Trophoblast cell (in vitro differentiated cells and primary cell): Measurements from ENCODE around the gene AAK1. TPM values are rescaled to one million over a fixed set of nuclear protein-coding genes. Genes with fewer than 3 reads are reported as not detected.
A peak's percentile ranks its signal among the peaks of the same experiment; 100 is the strongest.

Experiments used
- DNase-seq, 2 donors: peaks; one replicate each; pipeline ENCODE4 v3.0.0-alpha.2; 2016
- H2AFZ ChIP-seq: 2 replicates; pipeline ENCODE4 v1.6.1; 2013; ENCODE audit warnings: low read length, moderate library complexity, mild to moderate bottlenecking; ENCODE audit not compliant: insufficient read depth, poor library complexity
- H2AK5ac ChIP-seq: 2 replicates; pipeline ENCODE4 v1.6.1; 2013; ENCODE audit warnings: mild to moderate bottlenecking, low read length
- H2BK120ac ChIP-seq: 2 replicates; pipeline ENCODE4 v1.6.1; 2013; ENCODE audit warnings: low read length, mild to moderate bottlenecking, moderate library complexity; ENCODE audit not compliant: insufficient read depth, poor library complexity
- H2BK12ac ChIP-seq: 2 replicates; pipeline ENCODE4 v1.6.1; 2013; ENCODE audit warnings: mild to moderate bottlenecking, low read length, moderate library complexity
- H2BK5ac ChIP-seq: 2 replicates; pipeline ENCODE4 v1.6.1; 2013; ENCODE audit warnings: low read length, low read depth, moderate library complexity, mild to moderate bottlenecking; ENCODE audit not compliant: poor library complexity
- H3K14ac ChIP-seq: 2 replicates; pipeline ENCODE4 v1.6.1; 2013; ENCODE audit warnings: mild to moderate bottlenecking, low read length
- H3K18ac ChIP-seq: 2 replicates; pipeline ENCODE4 v1.6.1; 2013; ENCODE audit warnings: mild to moderate bottlenecking, low read length
- H3K23ac ChIP-seq: 2 replicates; pipeline ENCODE4 v1.6.1; 2013; ENCODE audit warnings: low read length
- H3K27ac ChIP-seq: 2 replicates; pipeline ENCODE4 v1.5.1; 2013; ENCODE audit warnings: low read depth, mild to moderate bottlenecking, inconsistent platforms, low read length, moderate library complexity
- H3K27me3 ChIP-seq: 2 replicates; pipeline ENCODE4 v1.6.1; 2013; ENCODE audit warnings: inconsistent platforms, mild to moderate bottlenecking, low read length, moderate library complexity; ENCODE audit not compliant: insufficient read depth
- H3K36me3 ChIP-seq, 2 experiments: 1 replicate in 1 of 2; 2 replicates in 1 of 2; pipeline ENCODE4 v1.6.1; 2013; ENCODE audit warnings: low read length in 2 of 2, mild to moderate bottlenecking in 2 of 2, moderate library complexity in 1 of 2; ENCODE audit not compliant: insufficient read depth in 2 of 2, control insufficient read depth in 1 of 2
- H3K4ac ChIP-seq: 2 replicates; pipeline ENCODE4 v1.6.1; 2013; ENCODE audit warnings: low read depth, mild to moderate bottlenecking, low read length, moderate library complexity
- H3K4me1 ChIP-seq, 2 experiments: 1 replicate in 1 of 2; 2 replicates in 1 of 2; pipeline ENCODE4 v1.6.1; 2013; ENCODE audit warnings: low read length in 2 of 2, mild to moderate bottlenecking in 2 of 2, moderate library complexity in 1 of 2; ENCODE audit not compliant: insufficient read depth in 2 of 2, control insufficient read depth in 1 of 2
- H3K4me2 ChIP-seq: 2 replicates; pipeline ENCODE4 v1.6.1; 2013; ENCODE audit warnings: inconsistent platforms, mild to moderate bottlenecking, low read length, moderate library complexity
- H3K4me3 ChIP-seq: 2 replicates; pipeline ENCODE4 v1.5.1; 2013; ENCODE audit warnings: mild to moderate bottlenecking, low read depth, low read length, inconsistent platforms
- H3K79me1 ChIP-seq: one replicate; pipeline ENCODE4 v1.6.1; 2013; ENCODE audit warnings: low read length
- H3K79me2 ChIP-seq: 2 replicates; pipeline ENCODE4 v1.6.1; 2013; ENCODE audit warnings: low read length, mild to moderate bottlenecking; ENCODE audit not compliant: control insufficient read depth, insufficient read depth, poor library complexity
- H3K9ac ChIP-seq: 2 replicates; pipeline ENCODE4 v1.6.1; 2013; ENCODE audit warnings: mild to moderate bottlenecking, low read length
- H3K9me3 ChIP-seq: 2 replicates; pipeline ENCODE4 v1.6.1; 2013; ENCODE audit warnings: low read depth, mild to moderate bottlenecking, control low read depth, inconsistent platforms, low read length; ENCODE audit not compliant: insufficient read depth
- H4K12ac ChIP-seq: 2 replicates; pipeline ENCODE4 v1.6.1; 2013; ENCODE audit warnings: low read depth, mild to moderate bottlenecking, low read length, moderate library complexity
- H4K8ac ChIP-seq: 2 replicates; pipeline ENCODE4 v1.6.1; 2013; ENCODE audit warnings: low read depth, mild to moderate bottlenecking, low read length, moderate library complexity
- H4K91ac ChIP-seq: one replicate; pipeline ENCODE4 v1.6.1; 2013; ENCODE audit warnings: low read depth, mild to moderate bottlenecking, low read length, moderate library complexity
- WGBS: extraction: QIAGEN DNeasy Blood & Tissue Kit; methylation state at CpG from one replicate; pipeline ENCODE4 v1.1.7; 2013; ENCODE audit warnings: missing lambda C conversion rate; ENCODE audit not compliant: insufficient read length, insufficient coverage; ENCODE audit errors: extremely low coverage; 5-methylcytosine and 5-hydroxymethylcytosine counted together
- polyA plus RNA-seq: library from polyadenylated mRNA; stranded (reverse); fragments of 200-250 nt; gene quantifications from 2 replicates; pipeline ENCODE4 v1.2.3, GENCODE V29; 2013

The AAK1 gene
- 137 and 140 TPM in 2 replicates for polyA plus RNA-seq

GRCh38 chr2:69643602-69644505 is at the start of gene AAK1:
Gene AAK1 (minus strand): TSS chr2:69643739. CDS start chr2:69643040, 699 bp downstream.
- peak; percentile 75 to 83 for DNase-seq
- Histone ChIP-seq H3K4me2 (peak within 1 kb of the TSS; percentile 77), H4K91ac (peak within 1 kb of the TSS; percentile 95), H2AFZ (peak within 1 kb of the TSS; percentile 80), H4K8ac (peak within 1 kb of the TSS; percentile 91), H3K27ac (peak within 1 kb of the TSS; percentile 95), H3K18ac (peak within 1 kb of the TSS; percentile 81), H2BK120ac (peak within 1 kb of the TSS; percentile 91), H2BK5ac (peak within 1 kb of the TSS; percentile 93), H2BK12ac (peak within 1 kb of the TSS; percentile 11), H3K9ac (peak within 1 kb of the TSS; percentile 96), H3K79me2 (peaks cover 22% of the 10 kb centered on the region), H3K4me1 (peaks cover 14 to 21% of the 10 kb centered on the region in 2 experiments), H3K79me1 (peaks cover 23% of the 10 kb centered on the region), H2AK5ac (no peak within 1 kb of the TSS), H3K23ac (no peak within 1 kb of the TSS), H3K36me3 (no peaks in the 10 kb centered on the region), H4K12ac (peak within 1 kb of the TSS; percentile 67), H3K14ac (peak within 1 kb of the TSS; percentile 86), H3K4me3 (peak within 1 kb of the TSS; percentile 88), H3K27me3 (no peaks in the 10 kb centered on the region), H3K4ac (peak within 1 kb of the TSS; percentile 83), H3K9me3 (no peaks in the 10 kb centered on the region)
- no CpG with 5 or more reads among the region's 81 CpGs for WGBS

GRCh38 chr2:69692424-69692823 is 48.9 kb upstream of the AAK1 start:
- Histone ChIP-seq H3K18ac (no peak overlapping the region), H2AFZ (no peak overlapping the region), H3K27me3 (no peaks in the 10 kb centered on the region), H2BK12ac (no peak overlapping the region), H3K14ac (no peak overlapping the region), H4K91ac (no peak overlapping the region), H3K79me1 (no peaks in the 10 kb centered on the region), H2BK5ac (no peak overlapping the region), H2AK5ac (no peak overlapping the region), H3K4me2 (no peak overlapping the region), H3K4me1 (no peaks in the 10 kb centered on the region), H3K27ac (no peak overlapping the region), H4K12ac (no peak overlapping the region), H4K8ac (no peak overlapping the region), H3K4me3 (no peak overlapping the region), H3K23ac (no peak overlapping the region), H3K9ac (no peak overlapping the region), H3K79me2 (no peaks in the 10 kb centered on the region), H3K9me3 (no peaks in the 10 kb centered on the region), H2BK120ac (no peak overlapping the region), H3K4ac (no peak overlapping the region), H3K36me3 (no peaks in the 10 kb centered on the region)
- peak in 1 of 2 donors; percentile 44 for DNase-seq
- WGBS = no CpG with 5 or more reads among the region's 2 CpGs

DNA sequence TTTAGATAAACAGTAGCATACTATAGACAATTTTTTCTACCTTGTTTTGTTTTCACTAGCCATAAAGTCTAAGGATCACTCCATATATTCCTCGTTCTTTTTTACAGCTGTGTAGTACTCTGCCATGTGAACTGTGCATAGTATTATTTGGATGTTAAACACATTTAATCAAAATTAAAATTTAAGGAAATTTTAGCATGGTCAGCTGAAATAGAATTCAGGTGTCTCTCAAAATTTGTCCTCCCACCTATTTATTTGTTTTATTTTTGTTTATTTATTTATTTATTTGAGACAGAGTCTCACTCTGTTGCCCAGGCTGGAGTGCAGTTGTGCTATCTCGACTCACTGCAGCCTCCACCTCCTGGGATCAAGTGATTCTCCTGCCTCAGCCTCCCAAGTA is 46.4 kb upstream of the AAK1 start:
- no peak overlapping the region for H2AK5ac ChIP-seq
- no peaks in the 10 kb centered on the region for H3K36me3 ChIP-seq
- no peak overlapping the region for H4K12ac ChIP-seq
- no peak overlapping the region for H3K4me2 ChIP-seq
- WGBS = no CpG with 5 or more reads among the region's 2 CpGs
- H4K8ac ChIP-seq = no peak overlapping the region
- no peaks in the 10 kb centered on the region for H3K4me1 ChIP-seq
- no peaks in the 10 kb centered on the region for H3K79me1 ChIP-seq
- H3K23ac ChIP-seq = no peak overlapping the region
- no peak overlapping the region for H2BK12ac ChIP-seq
- H3K14ac ChIP-seq = no peak overlapping the region
- H2AFZ ChIP-seq = no peak overlapping the region
- no peak overlapping the region for H4K91ac ChIP-seq
- H3K18ac ChIP-seq = no peak overlapping the region
- no peak overlapping the region for H3K9ac ChIP-seq
- no peaks in the 10 kb centered on the region for H3K27me3 ChIP-seq
- H2BK120ac ChIP-seq = no peak overlapping the region
- no peak overlapping the region for H3K4me3 ChIP-seq
- no peak overlapping the region for H3K4ac ChIP-seq
- no peaks in the 10 kb centered on the region for H3K79me2 ChIP-seq
- no peak for DNase-seq
- no peak overlapping the region for H3K27ac ChIP-seq
- H2BK5ac ChIP-seq = no peak overlapping the region
- H3K9me3 ChIP-seq = no peaks in the 10 kb centered on the region

DNA sequence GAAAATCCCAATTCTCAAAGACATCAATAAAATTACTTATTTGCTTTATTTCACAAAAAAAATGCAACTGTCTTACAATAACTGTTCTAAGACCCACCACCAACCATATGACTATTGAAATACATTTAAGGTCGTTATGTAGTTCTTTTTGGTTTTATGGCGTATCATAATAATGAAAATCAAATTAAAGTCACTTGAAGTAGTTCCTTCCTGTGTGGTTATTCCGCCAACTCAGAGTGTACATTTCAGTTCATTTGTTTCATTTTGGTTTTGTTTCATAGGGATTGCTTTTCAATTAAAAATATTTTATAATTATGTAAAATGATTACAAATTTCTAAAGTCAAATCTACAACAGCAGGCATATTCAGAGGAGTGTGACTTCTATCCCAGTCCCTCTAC is 45.9 kb upstream of the AAK1 start:
- no peaks in the 10 kb centered on the region for H3K79me2 ChIP-seq
- H2AFZ ChIP-seq = no peak overlapping the region
- H3K79me1 ChIP-seq = no peaks in the 10 kb centered on the region
- H3K9ac ChIP-seq = no peak overlapping the region
- WGBS = no CpG with 5 or more reads among the region's 3 CpGs
- H2BK5ac ChIP-seq = no peak overlapping the region
- no peak overlapping the region for H3K4me2 ChIP-seq
- H3K23ac ChIP-seq = no peak overlapping the region
- no peak overlapping the region for H3K27ac ChIP-seq
- no peak overlapping the region for H3K14ac ChIP-seq
- H4K8ac ChIP-seq = no peak overlapping the region
- H3K4me3 ChIP-seq = no peak overlapping the region
- H3K9me3 ChIP-seq = no peaks in the 10 kb centered on the region
- H2AK5ac ChIP-seq = no peak overlapping the region
- H3K4ac ChIP-seq = no peak overlapping the region
- no peaks in the 10 kb centered on the region for H3K4me1 ChIP-seq
- no peaks in the 10 kb centered on the region for H3K36me3 ChIP-seq
- no peak overlapping the region for H2BK12ac ChIP-seq
- H3K27me3 ChIP-seq = no peaks in the 10 kb centered on the region
- no peak overlapping the region for H4K91ac ChIP-seq
- no peak overlapping the region for H2BK120ac ChIP-seq
- no peak for DNase-seq
- H4K12ac ChIP-seq = no peak overlapping the region
- no peak overlapping the region for H3K18ac ChIP-seq
